Parathyroid adenoma (tissue), 2 donors: ENCODE results near the gene BAD.

Source experiments
- H2AFZ ChIP-seq: fragments of 300-600 bp; sonication (generic); one replicate; pipeline ENCODE4 v1.7.0; 2017; ENCODE audit warnings: antibody characterized with exemption, mild to moderate bottlenecking
- H3K27ac ChIP-seq: fragments of 300-600 bp; sonication (generic); one replicate; pipeline ENCODE4 v1.7.0; 2017
- H3K27me3 ChIP-seq: fragments of 300-600 bp; sonication (generic); one replicate; pipeline ENCODE4 v1.7.0; 2017; ENCODE audit warnings: low read length; ENCODE audit not compliant: control insufficient read depth, insufficient read depth
- H3K36me3 ChIP-seq: fragments of 300-600 bp; sonication (generic); one replicate; pipeline ENCODE4 v1.7.0; 2017; ENCODE audit warnings: low read length; ENCODE audit not compliant: control insufficient read depth, insufficient read depth
- H3K4me1 ChIP-seq: fragments of 300-600 bp; sonication (generic); one replicate; pipeline ENCODE4 v1.7.0; 2017; ENCODE audit warnings: control low read depth
- H3K4me2 ChIP-seq: fragments of 300-600 bp; sonication (generic); one replicate; pipeline ENCODE4 v1.7.0; 2017; ENCODE audit warnings: low read length
- H3K4me3 ChIP-seq: fragments of 300-600 bp; sonication (generic); one replicate; pipeline ENCODE4 v1.7.0; 2017; ENCODE audit warnings: low read depth, low read length
- H3K79me2 ChIP-seq: fragments of 300-600 bp; sonication (generic); one replicate; pipeline ENCODE4 v1.7.0; 2017; ENCODE audit warnings: control low read depth
- H3K9ac ChIP-seq: fragments of 300-600 bp; sonication (generic); one replicate; pipeline ENCODE4 v1.7.0; 2017; ENCODE audit warnings: mild to moderate bottlenecking
- H3K9me3 ChIP-seq: fragments of 300-600 bp; sonication (generic); one replicate; pipeline ENCODE4 v1.7.0; 2017; ENCODE audit warnings: low read length; ENCODE audit not compliant: control insufficient read depth
- CTCF ChIP-seq: fragments of 300-600 bp; sonication (generic); IDR thresholded peaks from one replicate; pipeline ENCODE4 v1.7.0; 2017; ENCODE audit warnings: antibody characterized with exemption, mild to moderate bottlenecking
- donor health status: primary hyperparathyroidism.

BAD gene

GRCh38 chr11:64238999-64239398, 45.5 kb downstream of the BAD start:
- Histone ChIP-seq H2AFZ (no peak overlapping the region), H3K36me3 (no peaks in the 10 kb centered on the region), H3K9me3 (no peaks in the 10 kb centered on the region), H3K79me2 (no peaks in the 10 kb centered on the region), H3K9ac (no peak overlapping the region), H3K4me1 (peaks cover 12% of the 10 kb centered on the region), H3K4me3 (no peak overlapping the region), H3K4me2 (no peak overlapping the region), H3K27ac (no peak overlapping the region), H3K27me3 (no peaks in the 10 kb centered on the region)
- TF ChIP-seq CTCF, result no peak

GRCh38 chr11:64238076-64238475, 46.4 kb downstream of the BAD start:
- no peaks in the 10 kb centered on the region for H3K9me3 ChIP-seq
- TF ChIP-seq CTCF, result no peak
- H3K27me3 ChIP-seq, result no peaks in the 10 kb centered on the region
- no peaks in the 10 kb centered on the region for H3K79me2 ChIP-seq
- peak overlapping the region; percentile 39 for H3K27ac ChIP-seq
- H3K4me3 ChIP-seq, result peak overlapping the region; percentile 22
- H3K4me2 ChIP-seq, result peak overlapping the region; percentile 33
- H2AFZ ChIP-seq, result no peak overlapping the region
- no peaks in the 10 kb centered on the region for H3K36me3 ChIP-seq
- H3K9ac ChIP-seq, result no peak overlapping the region
- H3K4me1 ChIP-seq, result peaks cover 12% of the 10 kb centered on the region

- Histone ChIP-seq H3K4me2 (peak overlapping the region; percentile 33), H3K79me2 (no peaks in the 10 kb centered on the region), H2AFZ (no peak overlapping the region), H3K4me3 (peak overlapping the region; percentile 22), H3K9me3 (no peaks in the 10 kb centered on the region), H3K27ac (peak overlapping the region; percentile 39), H3K27me3 (no peaks in the 10 kb centered on the region), H3K4me1 (peaks cover 10% of the 10 kb centered on the region), H3K9ac (no peak overlapping the region), H3K36me3 (no peaks in the 10 kb centered on the region)
- no peak for TF ChIP-seq CTCF
Measured at GRCh38 chr11:64237484-64237951, 46.9 kb downstream of the BAD start.

- H3K27me3 ChIP-seq, result no peaks in the 10 kb centered on the region
- H3K4me2 ChIP-seq, result peak overlapping the region; percentile 73
- no peaks in the 10 kb centered on the region for H3K9me3 ChIP-seq
- H2AFZ ChIP-seq, result no peak overlapping the region
- peaks cover 9% of the 10 kb centered on the region for H3K4me1 ChIP-seq
- peak overlapping the region; percentile 36 for H3K27ac ChIP-seq
- H3K9ac ChIP-seq, result no peak overlapping the region
- peak overlapping the region; percentile 57 for H3K4me3 ChIP-seq
- no peaks in the 10 kb centered on the region for H3K36me3 ChIP-seq
- no peak for TF ChIP-seq CTCF
- no peaks in the 10 kb centered on the region for H3K79me2 ChIP-seq
Measured at GRCh38 chr11:64235437-64236161, 48.9 kb downstream of the BAD start.
